Esophagus squamous epithelium (tissue), 5 donors: ENCODE data around the gene PCDHGB7. TPM values are rescaled to one million over a fixed set of nuclear protein-coding genes. Genes with fewer than 3 reads are reported as not detected.

Experiments used
- DNase-seq: peaks from one replicate; lab custom pipeline; 2025; lab: John Stamatoyannopoulos, UW
- H3K27ac ChIP-seq, 4 donors: fragments of 200-600 bp; sonication (generic); one replicate each; pipeline ENCODE4 v1.5.1; 2016 to 2019; ENCODE audit warnings: mild to moderate bottlenecking in 1 of 4
- H3K27me3 ChIP-seq, 4 donors: fragments of 200-600 bp; sonication (generic); 1 replicate in 3 of 4; 2 replicates in 1 of 4; pipeline versions ENCODE4 v1.5.1 to v1.6.0; 2017 to 2021; ENCODE audit warnings: antibody characterized with exemption in 1 of 4
- H3K36me3 ChIP-seq, 3 donors: fragments of 200-600 bp; sonication (generic); one replicate each; pipeline ENCODE4 v1.5.1; 2016 to 2019
- H3K4me1 ChIP-seq, 3 donors: fragments of 200-600 bp; sonication (generic); one replicate each; pipeline ENCODE4 v1.5.1; 2017 to 2019
- H3K4me3 ChIP-seq, 4 donors: fragments of 200-600 bp; sonication (generic); 1 replicate in 3 of 4; 2 replicates in 1 of 4; pipeline ENCODE4 v1.5.1; 2016 to 2019; ENCODE audit warnings: mild to moderate bottlenecking in 2 of 4, moderate library complexity in 1 of 4
- H3K9me3 ChIP-seq, 3 donors: fragments of 200-600 bp; sonication (generic); one replicate each; pipeline ENCODE4 v1.5.1; 2016 to 2019
- POLR2A ChIP-seq, 4 donors: fragments of 450-650 bp; IDR thresholded peaks; one replicate each; pipeline ENCODE4 v1.6.1; 2017; ENCODE audit warnings: antibody characterized with exemption in 4 of 4, mild to moderate bottlenecking in 4 of 4, moderate library complexity in 3 of 4
- WGBS, 2 donors: methylation state at CpG; one replicate each; pipeline ENCODE4 v1.1.5; 2018; 5-methylcytosine and 5-hydroxymethylcytosine counted together
- intact Hi-C: fragments of 100-400 bp; cut with DNase I; formaldehyde crosslinking; loops from one replicate; pipeline ENCODE4 v1.15.0; 2022
- total RNA-seq, 4 donors: library from RNA; depleted of rRNA; stranded (reverse); fragments of >200 nt; gene quantifications; one replicate each; pipeline ENCODE4 v1.1.0, GENCODE V29; 2016
- TF ChIP-seq, protein P1 (sequence below), 6 experiments: fragments of 450-650 bp in 4 of 6; fragments of 200-600 bp in 2 of 6; sonication (generic) in 2 of 6; IDR thresholded peaks; one replicate each; pipeline ENCODE4 v1.5.1; 2016 to 2019; ENCODE audit warnings: antibody characterized with exemption in 6 of 6, mild to moderate bottlenecking in 4 of 6, moderate library complexity in 4 of 6
- donor health status: DM: yes; HTN: yes; CAD: no.

Gene PCDHGB7
- total RNA-seq, 4 donors from 2014 or later = 4.1 to 10.9 (median 5.8) TPM

GRCh38 chr5:141465351-141465750 lies 47.9 kb downstream of the PCDHGB7 start:
- intact Hi-C loops = no loop called here
- no peaks in the 10 kb centered on the region for H3K4me1 ChIP-seq
- no peaks in the 10 kb centered on the region for H3K9me3 ChIP-seq
- WGBS, 2 donors = 96 to 100% methylated on average over 3 of the region's 3 CpGs
- no peaks in the 10 kb centered on the region for H3K27me3 ChIP-seq
- H3K4me3 ChIP-seq = no peak overlapping the region
- TF ChIP-seq POLR2A (IDR thresholded peaks at IDR 0.05) = no peak
- TF ChIP-seq, protein P1, sequence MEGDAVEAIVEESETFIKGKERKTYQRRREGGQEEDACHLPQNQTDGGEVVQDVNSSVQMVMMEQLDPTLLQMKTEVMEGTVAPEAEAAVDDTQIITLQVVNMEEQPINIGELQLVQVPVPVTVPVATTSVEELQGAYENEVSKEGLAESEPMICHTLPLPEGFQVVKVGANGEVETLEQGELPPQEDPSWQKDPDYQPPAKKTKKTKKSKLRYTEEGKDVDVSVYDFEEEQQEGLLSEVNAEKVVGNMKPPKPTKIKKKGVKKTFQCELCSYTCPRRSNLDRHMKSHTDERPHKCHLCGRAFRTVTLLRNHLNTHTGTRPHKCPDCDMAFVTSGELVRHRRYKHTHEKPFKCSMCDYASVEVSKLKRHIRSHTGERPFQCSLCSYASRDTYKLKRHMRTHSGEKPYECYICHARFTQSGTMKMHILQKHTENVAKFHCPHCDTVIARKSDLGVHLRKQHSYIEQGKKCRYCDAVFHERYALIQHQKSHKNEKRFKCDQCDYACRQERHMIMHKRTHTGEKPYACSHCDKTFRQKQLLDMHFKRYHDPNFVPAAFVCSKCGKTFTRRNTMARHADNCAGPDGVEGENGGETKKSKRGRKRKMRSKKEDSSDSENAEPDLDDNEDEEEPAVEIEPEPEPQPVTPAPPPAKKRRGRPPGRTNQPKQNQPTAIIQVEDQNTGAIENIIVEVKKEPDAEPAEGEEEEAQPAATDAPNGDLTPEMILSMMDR (IDR thresholded peaks at IDR 0.05) = no peak
- H3K36me3 ChIP-seq = no peaks in the 10 kb centered on the region
- DNase-seq = no peak
- H3K27ac ChIP-seq = no peak overlapping the region

Other genes starting within 250 kb of the PCDHGB7 start
- gene PCDHB7, start 245.0 kb upstream of the PCDHGB7 start, total RNA-seq = under 1 TPM in 3 of 4 donors, not detected in 1; 0.76 to 0.95 (median 0.87) TPM
- under 1 TPM in 3 of 4 donors, not detected in 1; 0.09 to 0.38 (median 0.32) TPM for gene PCDHB8, start 239.9 kb upstream of the PCDHGB7 start, total RNA-seq
- 1 to 10 TPM in 1 of 4 donors, under 1 TPM in 3; 0.11 to 1.3 (median 0.61) TPM for gene PCDHB16, start 235.3 kb upstream of the PCDHGB7 start, total RNA-seq
- under 1 TPM in 3 of 4 donors, not detected in 1; 0.30 to 0.57 (median 0.44) TPM for gene PCDHB9, start 230.5 kb upstream of the PCDHGB7 start, total RNA-seq
- 1 to 10 TPM in 2 of 4 donors, under 1 TPM in 2; 0.26 to 1.3 (median 0.76) TPM for gene PCDHB10, start 225.3 kb upstream of the PCDHGB7 start, total RNA-seq
- 1 to 10 TPM in 1 of 4 donors, under 1 TPM in 3; 0.26 to 2.1 (median 0.49) TPM for gene PCDHB11, start 218.1 kb upstream of the PCDHGB7 start, total RNA-seq
- gene PCDHB12, start 209.0 kb upstream of the PCDHGB7 start, total RNA-seq = 1 to 10 TPM in 3 of 4 donors, under 1 TPM in 1; 0.22 to 2.6 (median 1.6) TPM
- 1 to 10 TPM; 2.0 to 2.7 (median 2.3) TPM for gene PCDHB13, start 203.8 kb upstream of the PCDHGB7 start, total RNA-seq
- 1 to 10 TPM; 1.5 to 2.9 (median 2.4) TPM for gene PCDHB14, start 194.3 kb upstream of the PCDHGB7 start, total RNA-seq
- 1 to 10 TPM in 2 of 4 donors, under 1 TPM in 2; 0.09 to 1.3 (median 1.0) TPM for gene PCDHB15, start 172.3 kb upstream of the PCDHGB7 start, total RNA-seq
- gene SLC25A2, start 113.6 kb upstream of the PCDHGB7 start, total RNA-seq = 1 to 10 TPM in 1 of 4 donors, under 1 TPM in 3; 0.29 to 2.2 (median 0.87) TPM
- 10 to 100 TPM; 29.8 to 42.3 (median 35.6) TPM for gene TAF7, start 96.9 kb upstream of the PCDHGB7 start, total RNA-seq
- under 1 TPM; 0.19 to 0.66 (median 0.34) TPM for gene PCDHGA1, start 87.2 kb upstream of the PCDHGB7 start, total RNA-seq
- gene PCDHGA2, start 78.9 kb upstream of the PCDHGB7 start, total RNA-seq = 1 to 10 TPM in 1 of 4 donors, under 1 TPM in 3; 0.15 to 2.9 (median 0.61) TPM
- 1 to 10 TPM in 1 of 4 donors, under 1 TPM in 3; 0.45 to 1.5 (median 0.52) TPM for gene PCDHGA3, start 73.8 kb upstream of the PCDHGB7 start, total RNA-seq
- 1 to 10 TPM in 3 of 4 donors, under 1 TPM in 1; 0.29 to 1.9 (median 1.5) TPM for gene PCDHGB1, start 67.6 kb upstream of the PCDHGB7 start, total RNA-seq
- gene PCDHGA4, start 62.7 kb upstream of the PCDHGB7 start, total RNA-seq = 1 to 10 TPM in 2 of 4 donors, under 1 TPM in 2; 0.12 to 2.9 (median 1.1) TPM
- 1 to 10 TPM in 3 of 4 donors, under 1 TPM in 1; 0.09 to 2.9 (median 1.8) TPM for gene PCDHGB2, start 57.7 kb upstream of the PCDHGB7 start, total RNA-seq
- gene PCDHGA5, start 53.5 kb upstream of the PCDHGB7 start, total RNA-seq = 1 to 10 TPM in 3 of 4 donors, under 1 TPM in 1; 0.38 to 2.3 (median 1.8) TPM
- gene PCDHGB3, start 47.4 kb upstream of the PCDHGB7 start, total RNA-seq = 1 to 10 TPM in 3 of 4 donors, under 1 TPM in 1; 0.26 to 2.7 (median 2.2) TPM
- gene PCDHGA6, start 43.8 kb upstream of the PCDHGB7 start, total RNA-seq = 1 to 10 TPM in 3 of 4 donors, under 1 TPM in 1; 0.76 to 2.9 (median 2.0) TPM
- 1 to 10 TPM in 3 of 4 donors, under 1 TPM in 1; 0.32 to 3.2 (median 2.5) TPM for gene PCDHGA7, start 34.9 kb upstream of the PCDHGB7 start, total RNA-seq
- gene PCDHGB4, start 30.0 kb upstream of the PCDHGB7 start, total RNA-seq = 1 to 10 TPM; 1.2 to 3.8 (median 2.8) TPM
- gene PCDHGA8, start 25.0 kb upstream of the PCDHGB7 start, total RNA-seq = 1 to 10 TPM in 3 of 4 donors, under 1 TPM in 1; 0.41 to 1.7 (median 1.4) TPM
- gene PCDHGB5, start 19.7 kb upstream of the PCDHGB7 start, total RNA-seq = 1 to 10 TPM; 5.5 to 7.5 (median 6.7) TPM
- gene PCDHGA9, start 14.9 kb upstream of the PCDHGB7 start, total RNA-seq = 1 to 10 TPM; 3.8 to 5.5 (median 5.1) TPM
- gene PCDHGB6, start 9.7 kb upstream of the PCDHGB7 start, total RNA-seq = 1 to 10 TPM; 1.4 to 5.7 (median 4.2) TPM
- 1 to 10 TPM; 4.1 to 8.0 (median 7.3) TPM for gene PCDHGA10, start 4.7 kb upstream of the PCDHGB7 start, total RNA-seq
- 1 to 10 TPM; 1.1 to 4.2 (median 3.5) TPM for gene PCDHGA11, start 3.4 kb downstream of the PCDHGB7 start, total RNA-seq
- gene PCDHGA12, start 12.8 kb downstream of the PCDHGB7 start, total RNA-seq = 1 to 10 TPM; 2.0 to 8.0 (median 2.5) TPM
- 10 to 100 TPM; 36.6 to 52.5 (median 38.6) TPM for gene PCDHGC3, start 58.3 kb downstream of the PCDHGB7 start, total RNA-seq
- gene PCDHGC4, start 67.4 kb downstream of the PCDHGB7 start, total RNA-seq = 1 to 10 TPM in 3 of 4 donors, under 1 TPM in 1; 0.21 to 3.3 (median 2.1) TPM
- 1 to 10 TPM in 3 of 4 donors, under 1 TPM in 1; 0.26 to 1.7 (median 1.5) TPM for gene PCDHGC5, start 71.4 kb downstream of the PCDHGB7 start, total RNA-seq
- 100 to 1,000 TPM in 3 of 4 donors, 10 to 100 TPM in 1; 63.0 to 157 (median 124) TPM for gene DIAPH1, start 201.3 kb downstream of the PCDHGB7 start, total RNA-seq
- 10 to 100 TPM; 33.0 to 60.8 (median 40.4) TPM for gene HDAC3, start 219.2 kb downstream of the PCDHGB7 start, total RNA-seq
- 10 to 100 TPM in 1 of 4 donors, 1 to 10 TPM in 3; 4.3 to 10.4 (median 6.4) TPM for gene RELL2, start 219.3 kb downstream of the PCDHGB7 start, total RNA-seq
- gene FCHSD1, start 233.7 kb downstream of the PCDHGB7 start, total RNA-seq = 10 to 100 TPM in 2 of 4 donors, 1 to 10 TPM in 2; 6.0 to 27.7 (median 10.4) TPM